ENCODE data around the gene ZBTB12.

ZBTB12 gene

DNA sequence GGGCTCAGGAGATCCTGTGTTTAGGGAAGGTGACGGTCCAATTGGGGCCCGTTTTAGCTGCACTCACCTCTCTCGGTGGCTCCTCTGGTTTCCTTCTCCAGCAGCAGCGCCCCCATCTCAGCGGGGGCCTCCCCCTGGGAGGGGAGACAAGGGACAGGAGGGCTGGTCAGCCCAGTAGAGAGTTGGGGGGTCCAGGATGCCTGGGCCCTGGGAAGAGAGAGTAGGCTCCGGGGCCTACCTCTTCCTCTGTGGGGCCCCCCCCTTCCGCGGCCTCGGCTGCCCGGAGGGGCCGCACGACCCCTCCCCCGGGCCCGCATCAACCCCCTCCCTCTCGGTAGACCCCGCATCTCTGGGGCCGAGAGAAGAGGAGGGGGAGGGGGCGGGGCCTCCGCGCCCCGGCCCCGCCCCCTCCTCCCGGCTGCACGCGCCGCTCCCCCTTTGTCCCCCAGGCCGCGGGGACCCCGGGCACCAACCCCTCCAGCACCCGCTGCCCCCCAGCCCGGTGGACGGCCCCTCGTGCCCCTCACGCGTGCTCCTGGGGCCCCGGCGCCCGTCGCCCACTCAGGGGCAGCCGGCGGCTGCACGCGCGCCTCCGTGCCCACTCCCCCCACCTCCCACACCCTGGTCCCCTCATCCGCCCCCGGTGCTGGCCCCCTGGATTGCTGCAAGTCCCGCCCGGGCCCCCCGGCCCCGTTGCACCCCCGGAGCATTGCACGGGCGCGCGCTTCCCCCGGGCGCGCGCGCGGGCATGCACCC lies 4.9 kb downstream of the ZBTB12 start:
- DNase-seq (ENCODE audit: low spot score): peak; percentile 20

- no peak for DNase-seq (ENCODE audit: low spot score)
These were observed 5.4 kb downstream of the ZBTB12 start for GRCh38 chr6:31896493-31896855.

GRCh38 chr6:31892821-31893220 lies 9.1 kb downstream of the ZBTB12 start:
- DNase-seq (ENCODE audit: low spot score): no peak

DNA sequence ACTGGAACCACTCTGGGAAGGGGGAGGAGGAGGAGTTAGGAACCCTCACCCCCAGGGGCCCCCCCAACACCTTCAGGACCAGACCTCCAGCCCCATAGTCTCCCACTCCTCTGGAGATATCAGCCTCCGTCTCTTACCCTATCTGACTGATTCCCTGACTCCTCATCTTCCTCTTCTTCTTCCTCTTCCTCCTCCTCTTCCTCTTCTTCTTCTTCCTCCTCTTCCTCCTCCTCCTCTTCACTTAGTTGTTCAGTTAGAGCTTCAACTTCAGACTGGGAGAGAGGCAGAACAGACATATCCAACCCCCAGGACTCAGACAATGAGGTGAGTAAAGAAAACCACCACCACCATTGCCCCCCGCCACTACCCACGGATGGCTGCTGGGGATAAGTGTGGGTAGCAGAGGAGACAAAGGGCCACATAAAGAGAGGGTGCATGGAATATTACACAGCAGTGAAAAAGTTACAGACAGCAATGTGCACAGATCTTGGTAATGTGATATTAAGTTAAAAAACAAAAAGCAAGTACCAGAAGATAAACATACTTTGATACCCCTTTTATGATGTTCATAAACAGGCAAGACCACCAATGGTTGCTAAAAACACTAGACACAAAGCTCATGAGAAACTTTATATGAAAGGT lies 12.4 kb downstream of the ZBTB12 start:
- DNase-seq (ENCODE audit: low spot score): no peak

- no peak for DNase-seq (ENCODE audit: low spot score)
These were observed 13.3 kb downstream of the ZBTB12 start for GRCh38 chr6:31888276-31889258.

GRCh38 chr6:31887173-31888007 lies 14.5 kb downstream of the ZBTB12 start:
- DNase-seq (ENCODE audit: low spot score): no peak

GRCh38 chr6:31886541-31886991 lies 15.3 kb downstream of the ZBTB12 start:
- DNase-seq (ENCODE audit: low spot score): no peak

DNA sequence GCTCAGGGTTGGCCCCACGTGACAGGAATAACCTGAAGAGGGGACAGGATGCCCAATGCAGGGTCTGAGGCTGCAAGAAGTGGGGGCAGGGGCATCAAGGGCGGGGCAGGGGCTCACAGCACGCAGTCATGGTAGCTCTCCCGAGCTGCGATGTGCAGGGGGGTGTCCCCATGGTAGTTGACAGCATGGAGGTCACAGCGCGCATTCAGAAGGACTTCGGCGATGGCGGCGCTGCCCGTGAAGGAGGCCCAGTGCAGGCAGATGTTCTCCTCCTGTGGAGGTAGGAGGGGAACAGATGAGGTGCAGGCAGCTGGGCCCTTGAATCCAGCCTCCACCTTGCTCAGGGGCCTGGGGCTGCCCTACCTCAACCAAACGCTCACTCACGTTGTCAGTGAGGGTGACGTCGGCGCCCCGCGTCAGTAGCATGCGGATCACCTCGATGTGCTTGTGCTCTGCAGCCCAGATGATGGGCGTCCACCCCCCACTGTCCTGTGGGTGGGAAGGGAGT lies 17.3 kb downstream of the ZBTB12 start:
- DNase-seq (ENCODE audit: low spot score): no peak

GRCh38 chr6:31883676-31884075 lies 18.2 kb downstream of the ZBTB12 start:
- DNase-seq (ENCODE audit: low spot score): no peak

DNA sequence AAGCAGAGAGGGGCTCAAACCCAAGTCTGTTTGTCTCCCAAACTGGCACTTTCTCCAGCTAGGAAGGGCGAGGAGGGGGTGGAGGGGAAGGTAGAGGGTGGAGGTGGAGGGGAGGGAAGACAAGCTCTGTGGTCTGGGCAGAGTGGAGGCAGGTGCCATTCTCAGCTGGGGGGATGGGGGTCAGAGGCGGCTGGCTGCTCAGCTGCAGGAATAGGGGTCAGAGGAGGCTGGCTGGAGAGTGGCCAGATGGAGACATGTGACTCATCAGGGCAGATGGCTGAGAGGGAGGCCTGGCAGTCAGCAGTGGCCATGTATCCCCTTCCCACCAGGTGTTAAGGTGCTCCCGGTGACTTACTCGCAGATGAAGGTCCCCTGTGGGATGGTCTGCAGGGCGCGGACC lies 19.5 kb downstream of the ZBTB12 start:
- no peak for DNase-seq (ENCODE audit: low spot score)

DNA sequence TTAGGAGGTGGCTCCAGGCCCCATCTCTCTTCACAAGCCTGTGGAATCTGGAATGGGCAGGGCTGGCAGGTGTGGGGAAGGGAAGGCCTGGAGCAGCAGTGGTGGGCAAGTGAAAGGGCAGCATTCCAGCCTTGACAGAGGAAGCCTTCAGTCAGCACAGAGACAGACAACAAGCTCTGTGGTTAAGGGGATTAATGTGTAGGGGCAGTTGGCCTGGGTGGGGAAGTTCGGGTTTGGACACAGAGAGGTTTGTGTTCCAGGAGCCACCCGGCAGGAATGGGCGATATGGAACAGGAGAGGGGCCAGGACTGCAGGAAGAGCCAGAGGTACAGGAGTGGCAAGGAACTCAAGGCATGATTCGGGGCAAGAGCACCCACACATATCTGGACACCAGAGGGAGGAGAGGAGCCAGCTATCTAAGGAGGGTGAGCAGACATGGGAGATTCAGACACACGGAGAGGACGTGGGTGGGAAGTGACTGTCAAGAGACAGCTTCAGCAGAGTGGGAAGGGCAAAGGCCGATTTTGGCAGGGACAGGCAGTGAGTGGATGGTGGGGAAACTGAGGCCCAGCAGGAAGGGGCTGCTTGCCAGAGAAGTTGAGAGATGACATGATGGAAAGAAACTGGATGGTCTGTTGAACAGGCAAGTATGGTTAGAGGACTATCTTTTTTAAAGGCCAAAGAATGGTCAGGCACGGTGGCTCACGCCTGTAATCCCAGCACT lies 20.6 kb downstream of the ZBTB12 start:
- DNase-seq (ENCODE audit: low spot score): no peak

DNA sequence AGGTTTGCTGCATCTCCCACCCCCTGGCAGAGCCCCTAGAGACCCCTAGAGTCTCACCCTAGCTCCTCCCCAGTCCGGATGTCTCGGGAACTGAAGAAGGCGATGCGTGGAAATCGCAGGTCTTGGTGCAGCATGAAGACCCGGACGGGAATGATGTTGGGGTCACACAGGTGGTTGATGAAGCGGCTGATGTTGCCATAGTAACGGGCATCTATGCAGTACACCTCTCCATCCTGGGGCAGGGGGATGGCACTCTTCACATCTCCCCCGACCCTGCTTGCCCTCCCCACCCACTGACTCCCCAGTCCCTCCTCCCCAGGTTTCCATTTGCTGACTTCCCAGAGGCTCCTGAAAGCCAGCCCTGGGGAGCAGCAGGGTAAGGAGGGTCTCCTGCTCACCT lies 21.3 kb downstream of the ZBTB12 start:
- DNase-seq (ENCODE audit: low spot score): no peak

DNA sequence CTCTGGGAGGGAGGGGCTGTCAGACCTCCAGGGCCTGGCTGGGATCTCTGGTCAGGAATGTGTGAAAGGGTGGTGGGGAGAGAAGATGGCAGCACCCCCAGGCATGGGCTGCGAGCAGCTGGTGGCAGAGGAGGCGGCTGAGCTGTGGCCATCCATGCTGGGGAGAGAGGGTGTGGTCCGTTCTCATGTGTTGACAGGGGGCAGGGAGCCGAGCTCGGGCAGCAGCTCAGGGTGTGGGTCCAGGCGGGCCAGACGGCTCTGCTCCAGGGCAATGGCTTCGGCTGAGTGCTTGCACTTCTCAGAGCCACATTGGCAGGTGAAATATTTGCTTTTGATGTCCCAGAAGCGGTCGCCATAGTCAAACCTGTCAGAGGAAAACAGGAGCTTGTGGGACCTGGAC lies 22.0 kb downstream of the ZBTB12 start:
- no peak for DNase-seq (ENCODE audit: low spot score)

DNA sequence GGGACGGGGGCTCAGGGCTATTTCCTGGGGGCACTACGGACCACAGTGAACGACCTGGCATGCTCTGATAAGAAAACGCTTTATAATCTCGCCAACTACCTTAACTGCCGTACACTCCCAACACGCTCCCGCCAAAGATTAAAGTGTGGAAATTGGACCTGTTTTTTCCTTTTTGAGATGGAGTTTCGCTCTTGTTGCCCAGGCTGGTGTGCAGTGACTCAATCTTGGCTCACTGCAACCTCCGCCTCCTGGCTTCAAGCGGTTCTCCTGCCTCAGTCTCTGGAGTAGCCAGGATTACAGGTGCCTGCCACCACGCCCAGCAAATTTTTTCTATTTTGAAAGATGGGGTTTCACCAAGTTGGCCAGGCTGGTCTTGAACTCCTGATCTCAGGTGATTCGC lies 22.7 kb downstream of the ZBTB12 start:
- DNase-seq (ENCODE audit: low spot score): no peak

DNA sequence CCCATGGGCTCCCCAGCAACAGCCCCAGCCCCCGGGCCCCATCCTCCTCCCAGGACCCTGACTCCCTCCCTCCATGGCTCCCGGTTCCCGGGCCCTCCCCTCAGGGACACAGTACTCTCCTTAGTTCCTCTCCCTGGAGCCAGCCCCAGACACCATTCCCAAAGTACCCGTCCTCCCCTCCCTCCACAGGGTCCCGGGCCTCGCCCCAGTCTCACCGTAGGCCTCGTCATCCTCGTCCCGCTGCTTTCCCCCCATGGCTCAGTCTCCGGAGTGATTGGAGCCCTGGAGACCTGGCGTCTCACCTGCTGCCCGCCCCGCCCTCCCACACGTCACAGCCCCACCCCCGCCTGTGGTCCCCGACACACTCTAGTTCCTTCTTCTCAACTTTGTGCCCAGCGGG lies 23.2 kb downstream of the ZBTB12 start, which contains the start of gene SLC44A4:
TSS of gene SLC44A4 (minus strand) at position 272 of the 400 bp plus-strand sequence. CDS start at position 255, 17 bp downstream.
- DNase-seq (ENCODE audit: low spot score): no peak

GRCh38 chr6:31878222-31878621 lies 23.7 kb downstream of the ZBTB12 start:
- DNase-seq (ENCODE audit: low spot score): no peak

- DNase-seq (ENCODE audit: low spot score): no peak
These were observed 24.2 kb downstream of the ZBTB12 start for GRCh38 chr6:31877651-31878161.

DNA sequence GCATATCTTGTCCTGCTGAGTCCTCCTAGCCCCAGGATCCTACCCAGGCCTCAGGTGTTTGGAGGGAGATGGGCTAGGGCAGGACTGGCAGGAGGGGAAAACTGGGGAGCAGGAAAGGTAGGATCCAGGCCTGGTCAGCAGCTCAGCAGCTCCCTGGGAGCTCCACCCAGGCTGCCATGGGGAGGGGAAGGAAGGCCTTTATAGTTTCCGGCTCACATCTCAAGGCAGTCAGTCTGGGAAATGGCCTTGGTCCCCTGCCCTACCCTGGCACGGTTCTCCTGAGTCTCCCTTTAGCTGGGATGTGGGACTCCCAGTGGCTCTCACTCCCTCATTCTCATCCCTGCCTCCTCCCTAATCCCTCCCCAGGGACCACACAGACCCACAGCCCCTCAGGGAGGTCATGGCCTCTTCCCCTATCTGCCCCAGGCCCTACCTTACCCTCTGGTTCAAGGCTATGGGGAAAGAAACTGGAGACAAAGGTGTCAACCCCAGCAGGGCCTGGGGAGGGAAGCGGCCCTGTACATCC lies 24.7 kb downstream of the ZBTB12 start:
- DNase-seq (ENCODE audit: low spot score): no peak

GRCh38 chr6:31876357-31876756 lies 25.5 kb downstream of the ZBTB12 start:
- no peak for DNase-seq (ENCODE audit: low spot score)

DNA sequence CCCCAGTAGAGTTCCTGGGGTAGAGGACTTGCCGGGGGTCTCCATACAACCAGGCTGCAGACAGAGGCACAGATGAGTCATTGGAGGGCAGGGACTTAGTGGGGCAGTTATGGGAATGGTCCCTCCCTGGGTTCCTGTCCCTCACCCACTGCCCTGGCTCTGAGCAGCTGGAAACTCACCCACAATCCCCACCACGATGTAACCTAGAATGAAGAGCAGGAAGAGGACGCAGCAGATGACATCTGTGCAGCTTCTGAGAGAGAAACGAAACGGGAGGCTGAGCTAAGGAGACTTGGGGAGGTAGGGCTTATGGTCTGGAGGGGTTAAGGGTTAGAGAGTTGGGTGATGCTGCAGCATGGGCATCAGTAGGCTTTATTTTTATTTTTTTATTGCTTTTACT lies 26.0 kb downstream of the ZBTB12 start:
- no peak for DNase-seq (ENCODE audit: low spot score)
